NCI-H1417 treated with DMSO at 0.1 percent for 48 hours (cell line): ENCODE results near the gene DNAJB5.
"Not testable (repeated sequence)": the region's sequence is repeated elsewhere in the genome, so short reads cannot be mapped to it uniquely, and the experiment has no call there.

Experiments
- DNase-seq: peaks from one replicate; lab custom pipeline; 2025; lab: John Stamatoyannopoulos, UW

DNAJB5 gene

GRCh38 chr9:35000535-35001284, 11.2 kb downstream of the DNAJB5 start:
- no peak for DNase-seq

GRCh38 chr9:35001285-35001677, 11.7 kb downstream of the DNAJB5 start:
- no peak for DNase-seq

- no peak for DNase-seq
Measured at GRCh38 chr9:35001803-35002502, 12.4 kb downstream of the DNAJB5 start.

GRCh38 chr9:35002623-35003022, 13.1 kb downstream of the DNAJB5 start:
- DNase-seq: no peak

- DNase-seq: not testable (repeated sequence)
Measured at GRCh38 chr9:35004299-35004698, 14.8 kb downstream of the DNAJB5 start.

- DNase-seq: no peak
Measured at GRCh38 chr9:35010351-35010958, 20.9 kb downstream of the DNAJB5 start.

GRCh38 chr9:35014517-35014916, 25.0 kb downstream of the DNAJB5 start:
- DNase-seq: no peak

GRCh38 chr9:35023443-35023842, 33.9 kb downstream of the DNAJB5 start:
- not testable (repeated sequence) for DNase-seq

- no peak for DNase-seq
Measured at GRCh38 chr9:35026671-35027070, 37.1 kb downstream of the DNAJB5 start.

GRCh38 chr9:35027374-35027773, 37.8 kb downstream of the DNAJB5 start:
- no peak for DNase-seq

- DNase-seq: no peak
Measured at GRCh38 chr9:35027860-35028259, 38.3 kb downstream of the DNAJB5 start.

GRCh38 chr9:35028341-35028740, 38.8 kb downstream of the DNAJB5 start:
- DNase-seq: no peak

GRCh38 chr9:35029241-35029640, 39.7 kb downstream of the DNAJB5 start:
- DNase-seq: no peak

- no peak for DNase-seq
Measured at GRCh38 chr9:35029852-35030251, 40.3 kb downstream of the DNAJB5 start.

GRCh38 chr9:35033101-35033500, 43.6 kb downstream of the DNAJB5 start:
- DNase-seq: no peak

GRCh38 chr9:35035851-35036701, 46.5 kb downstream of the DNAJB5 start:
- DNase-seq: no peak

- DNase-seq: no peak
Measured at GRCh38 chr9:35042081-35042604, 52.6 kb downstream of the DNAJB5 start.

- no peak for DNase-seq
Measured at GRCh38 chr9:35042891-35043545, 53.5 kb downstream of the DNAJB5 start.

GRCh38 chr9:35044071-35044470, 54.5 kb downstream of the DNAJB5 start:
- DNase-seq: no peak
